Measurements from ENCODE around the gene FAM107B.

DNA sequence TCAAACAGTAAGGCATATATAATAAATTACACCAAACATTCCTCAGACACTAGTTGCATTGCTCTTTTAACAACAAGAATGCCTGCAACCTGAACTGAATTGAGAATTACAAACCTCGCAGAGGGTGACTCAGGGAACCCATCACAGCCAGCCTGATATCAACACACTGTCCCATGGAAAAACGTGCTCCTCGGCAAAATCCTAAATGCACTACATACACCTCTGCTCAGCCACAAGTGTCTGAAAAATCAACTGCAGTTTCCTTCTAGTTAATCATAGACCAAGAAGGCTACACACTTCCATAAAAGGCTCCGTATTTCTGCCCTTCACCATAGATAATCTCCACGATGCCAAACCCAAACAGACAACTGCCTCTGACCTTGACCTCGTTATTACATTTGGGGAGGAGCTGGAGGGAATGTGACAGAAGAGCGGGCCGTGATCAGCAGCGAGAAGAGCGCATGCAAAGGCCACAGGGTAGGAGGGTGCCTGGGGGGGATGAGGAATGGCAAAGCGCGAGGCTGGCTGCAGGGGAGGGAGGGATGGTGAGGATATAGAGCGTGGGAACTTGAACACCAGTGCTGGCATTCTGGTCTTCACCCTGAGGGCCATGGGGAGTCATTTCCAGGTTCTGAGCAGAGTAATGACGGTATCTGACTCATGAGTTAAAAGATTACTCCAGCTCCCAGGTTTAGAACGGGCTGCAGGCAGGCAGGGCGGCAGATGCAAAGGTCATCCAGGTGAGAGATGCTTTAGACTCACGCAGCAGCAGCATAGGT lies 242.0 kb downstream of the FAM107B start:
- TF ChIP-seq POLR2AphosphoS5 (IDR thresholded peaks at IDR 0.05; ENCODE audit: low read depth, low read length) (no peak), CTCF (IDR thresholded peaks at IDR 0.05; ENCODE audit: control extremely low read depth in 1 of 3, insufficient read depth in 1 of 3, low read depth in 1 of 3, low read length in 3 of 3) (no peak), MAX (IDR thresholded peaks at IDR 0.05) (no peak), SP1 (IDR thresholded peaks at IDR 0.05; ENCODE audit: low read depth, low read length) (no peak), NRF1 (IDR thresholded peaks at IDR 0.05; ENCODE audit: low read depth, low read length) (no peak), HDAC2 (IDR thresholded peaks at IDR 0.05; ENCODE audit: borderline replicate concordance in 1 of 2, low read depth in 2 of 2, low read length in 2 of 2) (no peak), CHD2 (IDR thresholded peaks at IDR 0.05; ENCODE audit: low read length) (no peak), RAD21 (IDR thresholded peaks at IDR 0.05 in 1 of 2, conservative IDR thresholded peaks at IDR 0.05 in 1 of 2; ENCODE audit: low read depth in 2 of 2, low read length in 2 of 2) (no peak), ZNF274 (IDR thresholded peaks at IDR 0.05; ENCODE audit: borderline replicate concordance, extremely low read depth, low read length) (no peak), POLR2A (IDR thresholded peaks at IDR 0.05; ENCODE audit: control extremely low read depth in 1 of 2, low read depth in 2 of 2, low read length in 2 of 2) (no peak)
- TF ChIP-seq, protein P1, sequence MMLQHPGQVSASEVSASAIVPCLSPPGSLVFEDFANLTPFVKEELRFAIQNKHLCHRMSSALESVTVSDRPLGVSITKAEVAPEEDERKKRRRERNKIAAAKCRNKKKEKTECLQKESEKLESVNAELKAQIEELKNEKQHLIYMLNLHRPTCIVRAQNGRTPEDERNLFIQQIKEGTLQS (IDR thresholded peaks at IDR 0.05; ENCODE audit: insufficient read depth, low read depth, low read length) = no peak

Data from H1 (cell line).